GM21447 (cell line): Measurements from ENCODE around the gene NDRG4.
"Not testable (repeated sequence)": the region's sequence is repeated elsewhere in the genome, so short reads cannot be mapped to it uniquely, and the experiment has no call there.

Experiments used
- ATAC-seq: cut with Tn5 transposase; IDR thresholded peaks from one replicate; pipeline ENCODE4 v1.9.1; 2021; ENCODE audit not compliant: unreplicated experiment

NDRG4 gene

DNA sequence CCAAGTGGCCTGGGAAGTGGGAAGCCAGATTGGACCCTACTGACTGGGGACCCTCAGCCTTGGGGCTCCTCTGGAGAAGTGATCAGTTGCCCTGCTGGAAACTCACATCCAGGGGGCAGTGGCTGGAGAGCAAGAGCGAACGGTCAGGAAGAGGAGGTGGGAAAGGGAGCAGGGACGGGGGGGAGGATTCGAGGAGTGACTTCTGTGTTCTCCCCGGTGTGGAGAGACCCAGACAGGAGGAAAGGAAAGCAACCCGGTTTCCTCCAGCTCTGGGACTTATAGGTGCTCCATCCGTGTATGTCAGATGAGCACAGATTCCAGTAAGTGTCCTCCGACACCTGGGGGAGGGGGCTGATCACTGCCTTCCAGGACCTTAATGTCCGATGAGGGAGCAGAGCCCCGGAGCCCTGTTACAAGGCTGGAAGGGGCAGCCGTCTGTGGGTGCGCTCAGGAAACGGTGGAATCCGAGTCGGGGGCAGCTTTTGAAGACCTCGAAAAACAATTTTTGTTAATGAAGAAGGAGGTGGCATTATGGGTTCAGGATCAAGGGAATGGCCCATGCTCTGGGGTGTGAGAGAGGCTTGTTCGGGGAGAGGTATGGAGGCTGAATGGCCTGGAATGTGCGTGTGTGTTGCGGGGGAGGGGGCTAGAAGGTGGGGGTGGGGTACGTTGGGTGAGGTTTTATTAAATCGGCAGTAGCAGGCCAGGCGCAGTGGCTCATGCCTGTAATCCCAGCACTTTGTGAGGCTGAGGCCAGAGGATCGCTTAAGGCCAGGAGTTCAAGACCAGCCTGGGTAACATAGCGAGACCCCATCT, 34.8 kb upstream of the NDRG4 start:
- no peak for ATAC-seq

DNA sequence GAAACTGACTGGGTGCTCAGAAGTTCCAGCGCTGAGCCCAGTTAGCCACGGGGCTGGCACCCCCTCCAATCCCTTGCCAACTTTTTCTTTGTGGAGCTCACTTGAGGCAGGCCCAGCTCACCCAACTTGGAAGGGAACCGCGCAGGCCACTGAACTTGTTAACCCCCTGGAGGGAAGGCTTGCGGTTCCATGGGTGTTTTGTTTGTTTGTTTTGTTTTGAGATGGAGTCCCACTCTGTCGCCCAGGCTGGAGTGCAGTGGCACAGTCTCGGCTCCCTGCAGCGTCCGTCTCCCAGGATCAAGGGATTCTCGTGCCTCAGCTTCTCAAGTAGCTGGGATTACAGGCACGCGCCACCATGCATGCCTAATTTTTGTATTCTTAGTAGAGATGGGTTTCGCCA, 34.1 kb upstream of the NDRG4 start:
- no peak for ATAC-seq

DNA sequence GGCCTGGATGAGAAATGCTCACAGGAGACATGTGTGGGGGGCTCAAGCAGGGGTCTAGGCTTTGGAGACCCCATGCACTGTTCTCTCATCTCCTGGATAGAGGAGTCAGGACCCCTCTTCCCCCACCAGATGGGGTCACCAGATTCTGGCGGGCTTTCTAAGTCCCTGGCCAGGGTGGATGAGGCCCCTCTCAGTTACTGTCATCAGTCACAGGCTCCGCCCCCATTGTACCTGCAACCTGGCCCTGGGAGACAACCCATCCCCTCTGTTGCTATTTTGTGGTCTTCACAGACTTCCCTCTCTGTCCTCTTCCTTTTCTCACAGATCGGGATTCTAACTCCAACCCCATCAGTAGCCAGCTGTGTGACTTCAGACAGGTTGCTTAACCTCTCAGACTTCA, 33.5 kb upstream of the NDRG4 start:
- ATAC-seq = no peak

DNA sequence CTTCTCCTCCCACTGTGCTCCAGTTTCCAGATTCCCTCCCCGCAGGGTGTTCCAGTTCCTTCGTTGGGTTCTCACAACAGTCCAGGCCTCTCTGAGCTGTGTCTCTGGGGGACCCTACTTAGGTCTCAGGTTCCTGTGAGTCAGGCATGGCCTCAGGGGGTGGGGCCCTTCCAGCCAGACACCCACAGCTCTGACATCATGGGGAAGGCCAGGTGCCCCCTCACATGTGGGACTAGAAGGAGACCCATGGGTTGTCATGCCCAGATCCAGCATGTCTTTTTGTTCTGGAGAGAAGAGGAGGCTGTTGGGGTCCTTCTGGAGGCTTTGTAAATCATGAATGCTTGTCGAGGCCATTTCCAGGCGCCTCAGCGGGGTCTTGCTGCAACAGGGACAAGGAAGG, 32.0 kb upstream of the NDRG4 start:
- ATAC-seq = no peak

DNA sequence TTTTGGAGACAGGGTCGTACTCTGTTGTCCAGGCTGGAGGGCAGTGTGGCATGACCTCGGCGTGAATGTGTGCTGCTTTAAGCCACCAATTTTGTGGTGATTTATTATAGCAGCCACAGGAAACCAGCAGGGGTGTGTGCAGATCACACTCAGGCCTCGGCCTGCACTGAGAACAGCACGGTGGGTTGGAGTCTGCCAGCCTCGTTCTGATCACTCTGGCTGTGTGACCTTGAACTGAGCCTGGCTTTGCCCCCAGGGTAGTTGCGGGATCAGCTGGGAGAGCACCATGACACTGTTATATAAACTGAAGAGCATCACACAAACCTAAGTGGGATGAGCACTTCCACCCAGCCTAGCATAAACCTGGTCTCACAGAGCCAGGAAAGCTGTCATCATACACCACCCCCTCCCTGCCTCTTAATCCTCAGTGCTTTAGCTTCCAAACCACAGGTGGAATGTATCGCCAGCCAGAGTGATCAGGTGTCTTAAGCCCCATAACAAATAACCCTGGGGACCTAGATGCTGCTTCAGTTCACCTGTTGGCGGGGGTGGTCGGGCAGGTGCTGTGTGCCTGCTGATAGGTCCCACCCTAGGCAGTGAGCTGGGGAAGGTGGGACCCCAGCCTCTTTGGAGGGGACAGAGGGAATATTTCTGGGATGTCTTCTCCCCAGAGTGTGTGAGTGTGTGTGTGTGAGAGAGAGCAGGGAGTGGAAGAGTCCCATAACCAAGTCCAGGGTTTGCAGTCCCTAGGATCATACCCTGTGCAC, 28.6 kb upstream of the NDRG4 start:
- ATAC-seq = no peak

DNA sequence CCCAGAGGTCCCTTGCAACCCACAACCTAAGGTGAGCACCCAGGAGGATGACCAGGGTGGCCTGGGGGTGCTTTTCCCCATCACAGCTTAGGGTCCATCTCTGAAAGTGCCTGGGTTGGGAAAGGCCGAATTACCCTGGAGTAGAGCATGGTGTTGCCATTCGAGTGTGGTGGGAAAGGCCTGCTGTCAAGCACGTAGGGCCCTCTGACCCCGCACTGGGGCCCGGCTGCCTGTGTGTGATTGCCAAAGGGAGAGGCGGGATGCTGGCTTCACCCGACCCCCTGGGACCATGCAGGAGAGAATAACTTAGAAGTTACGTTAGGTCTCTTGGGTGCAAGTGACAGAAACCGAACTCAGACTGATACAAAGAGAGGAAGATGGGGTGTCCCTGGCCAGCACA, 27.7 kb upstream of the NDRG4 start:
- no peak for ATAC-seq

DNA sequence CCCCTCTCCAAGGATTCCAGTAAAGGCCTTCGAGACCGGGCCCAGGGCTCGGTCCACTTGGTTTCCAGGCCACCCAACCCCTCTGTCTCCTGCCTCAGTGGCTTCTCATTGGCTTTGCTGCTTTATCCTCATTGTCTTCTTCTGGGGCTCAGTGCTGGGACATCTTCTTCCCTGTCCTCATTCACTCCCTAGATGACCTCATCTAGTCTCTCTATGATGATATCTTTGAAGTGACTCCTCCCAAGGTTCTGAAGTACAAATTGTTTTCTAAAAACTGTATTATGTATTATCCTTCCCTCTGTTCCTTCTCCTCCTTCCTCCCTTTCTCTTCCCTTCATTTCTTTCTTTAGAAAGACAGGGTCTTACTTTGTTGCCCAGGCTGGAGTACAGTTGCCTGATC, 27.1 kb upstream of the NDRG4 start:
- no peak for ATAC-seq

DNA sequence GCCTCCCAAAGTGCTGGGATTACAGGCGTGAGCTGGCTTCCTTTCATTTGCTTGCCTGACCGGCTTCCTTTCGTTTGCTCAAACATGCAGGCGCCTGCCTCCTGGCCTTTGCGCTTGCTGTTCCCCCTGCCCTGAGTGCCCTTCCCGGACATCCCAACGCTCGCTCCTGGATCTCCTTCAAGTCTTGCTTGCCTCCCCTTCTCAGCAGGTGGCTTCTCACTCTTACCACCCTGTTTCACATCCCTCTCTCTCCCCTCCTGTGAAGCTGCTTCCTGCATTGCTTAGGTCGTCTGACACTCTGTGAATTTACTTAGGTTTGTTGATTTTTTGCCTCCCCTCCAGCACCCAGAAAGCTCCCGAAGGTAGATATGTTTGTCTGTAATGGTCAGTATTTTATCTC, 25.6 kb upstream of the NDRG4 start:
- no peak for ATAC-seq

DNA sequence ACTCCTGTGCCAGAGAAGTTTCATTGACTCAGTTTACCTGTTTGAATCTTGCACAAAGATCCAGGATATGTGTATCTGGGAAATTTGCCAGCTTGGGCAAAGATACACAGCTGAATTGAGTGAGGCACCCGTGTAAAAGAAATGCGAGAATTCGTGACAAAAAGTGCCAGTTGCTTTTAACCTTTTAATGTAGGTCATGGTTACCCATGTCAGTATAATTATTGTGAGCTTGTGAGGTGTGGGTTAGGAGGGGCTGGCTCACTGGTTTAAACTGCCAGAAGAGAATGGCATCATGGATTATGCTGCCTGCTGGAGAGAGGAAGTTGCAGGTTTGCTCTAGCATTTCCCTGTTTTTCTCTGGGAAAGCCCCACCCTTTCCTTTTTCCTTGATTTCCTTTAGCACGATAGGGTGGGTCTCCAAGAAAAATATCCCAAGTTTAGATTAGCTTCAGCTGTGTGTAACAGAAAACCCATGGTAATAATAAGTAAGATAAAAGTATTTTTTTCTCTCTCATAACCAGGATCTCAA, 24.8 kb upstream of the NDRG4 start:
- no peak for ATAC-seq

DNA sequence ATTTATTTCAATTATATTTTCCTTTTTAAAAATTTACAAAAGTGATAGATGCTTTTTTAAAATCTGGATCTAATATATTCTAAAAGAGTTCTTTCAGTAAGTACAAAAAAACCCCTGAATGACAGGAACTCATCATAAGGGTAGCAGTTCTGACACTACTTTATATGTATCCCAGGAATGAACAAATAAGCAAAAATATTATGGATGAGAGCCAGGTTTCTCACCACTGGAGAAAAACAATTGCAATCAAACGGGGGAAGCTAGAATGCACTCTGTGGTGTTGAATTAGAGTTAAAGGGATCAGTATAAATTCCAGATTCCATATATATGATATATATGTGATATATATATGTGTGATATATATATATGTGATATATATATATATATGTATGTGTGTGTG, 23.2 kb upstream of the NDRG4 start:
- ATAC-seq = no peak

DNA sequence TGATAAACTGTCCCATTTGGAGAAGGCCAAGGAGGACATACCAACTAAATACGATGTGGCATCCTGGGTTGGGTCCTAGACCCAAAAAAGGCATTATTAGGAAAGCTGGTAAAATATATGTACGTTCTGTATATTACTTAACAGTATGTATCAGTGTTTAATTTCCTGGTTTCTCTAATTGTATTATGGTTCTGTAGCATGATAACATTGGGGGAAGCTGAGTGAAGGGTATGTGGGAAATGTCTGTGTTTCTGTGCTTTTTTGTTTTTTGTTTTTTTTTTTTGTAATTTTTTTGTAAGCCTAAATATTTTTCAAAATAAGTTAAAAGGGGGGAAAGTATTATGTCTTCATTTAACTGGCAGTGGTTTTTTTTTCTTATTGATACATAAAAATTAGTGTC, 21.5 kb upstream of the NDRG4 start:
- ATAC-seq = no peak

DNA sequence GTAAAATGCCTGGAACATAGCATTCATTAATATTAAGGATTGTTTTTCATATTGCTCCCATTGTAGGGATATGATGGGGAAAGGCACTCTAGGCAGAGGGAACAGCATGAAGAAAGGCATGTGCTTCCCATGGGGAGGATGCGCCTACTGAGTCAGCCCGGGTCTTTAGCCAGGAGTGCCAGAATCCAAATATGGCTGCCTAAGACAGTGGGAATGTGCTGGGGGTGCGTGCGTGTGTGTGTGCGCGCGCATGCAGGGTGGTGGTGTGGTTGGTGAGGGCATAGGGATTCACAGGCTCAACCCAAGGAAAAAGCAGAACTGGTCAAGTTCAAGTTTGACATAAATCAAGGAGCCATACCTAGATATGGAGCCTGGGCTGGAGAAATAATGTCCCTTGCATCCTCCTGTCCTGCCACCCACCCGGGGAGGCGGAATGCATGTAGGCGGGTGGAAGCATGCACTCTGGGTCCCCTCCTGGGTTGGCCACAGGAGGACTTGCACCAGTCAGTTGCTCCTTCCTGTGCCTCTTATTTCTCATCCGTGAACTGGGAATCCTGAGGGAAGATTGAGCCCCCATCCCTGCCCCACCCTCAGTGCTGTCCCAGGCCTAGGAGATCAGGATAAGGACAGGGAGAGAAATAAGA, 18.6 kb upstream of the NDRG4 start:
- ATAC-seq = no peak

DNA sequence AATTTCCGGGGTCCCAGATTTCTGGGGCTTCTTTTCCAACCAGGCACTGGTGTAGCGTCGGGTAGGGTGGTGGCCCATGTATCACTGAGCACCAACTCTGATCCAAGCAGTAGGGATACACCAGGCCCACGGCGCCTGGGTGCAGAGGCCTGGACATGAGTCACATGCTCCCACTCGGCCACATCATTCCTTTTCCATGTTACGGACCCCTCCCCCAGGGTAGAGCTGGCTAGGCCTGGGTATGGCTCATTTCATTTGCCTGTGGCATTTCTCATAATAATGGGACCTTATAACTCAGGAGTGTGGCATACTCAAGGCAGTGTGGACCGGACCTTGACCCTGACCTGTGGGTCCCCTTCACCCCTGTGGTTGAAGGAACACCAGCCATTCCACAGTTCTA, 18.0 kb upstream of the NDRG4 start:
- no peak for ATAC-seq

DNA sequence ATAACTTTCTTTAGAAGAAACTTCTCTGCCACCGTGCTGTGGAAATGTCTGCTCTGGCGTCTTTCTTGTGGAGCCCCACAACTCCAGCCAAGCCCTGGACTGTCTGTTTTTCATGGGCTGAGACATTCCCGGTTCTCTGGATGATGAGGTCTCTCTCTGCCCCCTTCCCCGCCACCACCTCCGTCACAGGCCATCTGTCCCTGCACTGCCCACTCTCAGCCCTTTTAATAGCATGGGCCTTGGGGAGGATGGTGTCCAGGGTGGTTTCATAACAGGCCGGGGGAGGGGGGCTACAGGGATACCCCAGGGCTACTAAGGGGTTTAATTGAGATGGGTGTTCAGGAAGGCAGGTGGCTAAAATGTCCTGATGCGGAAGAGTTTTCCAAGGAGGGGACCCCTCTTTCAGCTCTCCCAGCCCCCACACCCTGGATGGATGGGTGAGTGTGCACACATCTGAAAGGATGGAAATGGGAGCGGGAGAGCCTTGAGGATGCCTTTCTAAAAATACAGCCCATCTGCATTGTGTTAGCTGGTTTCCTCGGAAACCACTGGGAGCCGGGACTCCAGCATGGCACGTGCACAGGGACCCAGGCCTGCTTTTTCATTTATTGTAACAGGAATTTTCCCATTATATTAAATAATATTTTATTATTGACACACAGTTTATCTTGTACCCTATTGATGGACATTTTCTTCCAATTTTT, 14.6 kb upstream of the NDRG4 start:
- ATAC-seq = no peak

DNA sequence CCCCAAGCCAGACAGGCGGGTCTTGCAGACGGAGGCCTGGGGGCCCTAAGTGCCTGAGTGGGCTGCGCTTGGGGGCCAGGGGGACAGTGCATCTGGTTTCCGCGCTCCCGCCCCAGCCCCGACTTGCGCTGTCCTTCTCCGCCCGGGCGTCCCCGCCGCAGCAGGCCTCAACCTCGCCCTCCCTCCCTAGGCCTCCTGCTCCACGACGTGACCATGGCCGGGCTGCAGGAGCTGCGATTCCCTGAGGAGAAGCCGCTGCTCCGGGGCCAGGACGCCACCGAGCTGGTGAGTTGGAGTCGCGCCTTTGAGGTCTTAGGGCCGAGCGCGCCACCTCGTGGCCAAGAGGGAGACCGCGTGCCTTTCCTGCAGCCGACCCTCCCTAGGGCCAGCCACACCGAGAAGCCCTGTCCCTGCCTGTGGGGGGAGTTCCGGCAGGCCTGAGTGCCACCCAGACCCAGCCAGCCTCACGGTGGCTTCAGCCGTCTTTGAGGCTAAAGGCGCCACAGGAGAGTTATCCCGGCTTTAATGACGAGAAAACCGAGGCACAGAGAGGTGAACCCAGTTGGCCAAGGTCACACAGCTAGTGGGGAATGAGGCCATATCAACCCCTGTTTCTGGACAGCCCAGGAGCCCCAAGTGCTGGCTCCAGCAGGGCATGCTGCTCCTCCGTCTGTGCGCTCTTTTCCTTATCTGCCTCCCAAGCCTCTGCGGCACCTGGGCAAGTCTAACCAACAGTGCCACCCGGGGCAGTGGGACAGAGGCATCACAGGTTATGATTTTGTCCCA, 12.2 kb upstream of the NDRG4 start:
- ATAC-seq = no peak

DNA sequence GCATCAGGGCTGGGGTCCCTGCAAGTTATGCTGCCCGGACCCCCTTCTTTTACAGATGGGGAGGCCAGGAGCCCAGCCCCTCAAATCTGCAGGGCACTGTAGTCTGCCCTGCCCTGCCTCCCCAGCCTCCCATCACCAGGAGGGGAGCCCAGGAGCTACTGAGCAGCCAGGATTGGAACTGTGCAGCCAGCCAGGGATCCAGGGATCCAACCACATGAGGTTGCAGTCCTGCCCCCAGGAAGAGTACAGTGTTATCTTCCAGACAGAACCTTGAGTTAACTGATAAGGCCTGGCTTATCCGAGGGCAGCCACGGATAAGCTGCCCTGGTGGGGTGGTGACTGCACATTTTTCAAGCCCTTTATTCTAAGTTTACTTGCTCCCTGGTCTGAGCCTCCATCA, 11.4 kb upstream of the NDRG4 start:
- ATAC-seq = no peak

DNA sequence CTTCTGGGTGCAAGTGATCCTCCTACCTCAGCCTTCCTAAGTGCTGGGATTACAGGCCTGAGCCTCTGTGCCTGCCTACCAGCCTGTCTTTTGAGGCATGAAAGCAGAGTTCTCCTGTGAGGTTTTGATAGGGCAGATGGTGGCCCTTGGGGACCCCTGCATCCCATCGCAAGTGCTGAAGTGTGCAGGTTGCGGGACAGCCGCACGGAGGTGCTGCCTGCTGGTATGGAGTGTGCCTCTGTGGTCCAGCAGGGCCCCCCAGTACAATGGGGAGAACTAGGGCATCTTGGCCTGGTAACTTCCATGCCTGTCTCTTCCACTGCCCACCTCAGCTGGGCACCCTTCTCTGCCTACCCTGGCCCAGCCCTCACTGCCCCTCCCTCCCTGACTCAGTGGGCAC, 9.9 kb upstream of the NDRG4 start:
- ATAC-seq = no peak

DNA sequence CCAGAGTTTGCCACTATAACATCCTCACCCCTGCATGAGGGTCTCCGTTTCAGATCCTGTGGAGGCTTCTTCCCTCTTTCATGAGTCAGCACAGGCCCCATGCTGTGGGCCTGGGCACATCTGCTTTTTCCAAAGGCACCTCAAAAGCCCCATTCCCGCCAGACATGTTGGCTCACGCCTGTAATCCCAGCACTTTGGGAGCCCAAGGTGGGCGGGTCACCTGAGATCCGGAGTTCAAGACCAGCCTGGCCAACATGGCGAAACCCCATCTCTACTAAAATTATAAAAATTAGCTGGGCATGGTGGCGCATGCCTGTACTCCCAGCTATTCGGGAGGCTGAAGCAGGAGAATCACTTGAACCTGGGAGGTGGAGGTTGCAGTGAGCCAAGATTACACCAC, 9.4 kb upstream of the NDRG4 start:
- not testable (repeated sequence) for ATAC-seq

DNA sequence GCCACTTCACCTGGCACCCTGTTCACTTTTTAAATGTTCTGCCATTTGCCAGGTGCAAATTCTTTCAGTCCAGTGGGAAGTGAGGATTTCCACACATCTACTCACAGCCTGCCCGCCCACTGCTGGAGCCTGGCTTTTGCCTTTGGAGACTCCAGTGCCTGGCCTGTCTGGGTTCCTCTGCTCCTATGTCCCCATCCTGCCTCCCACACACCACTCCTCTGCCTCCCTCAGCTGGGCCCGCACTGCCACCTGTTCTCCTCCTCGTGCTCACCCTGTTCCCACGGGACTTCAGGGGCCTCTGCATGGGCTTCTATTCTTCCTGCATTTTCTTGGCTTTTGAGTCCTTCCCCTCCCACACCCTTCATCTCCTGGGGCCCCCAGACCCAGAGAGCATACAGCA, 7.9 kb upstream of the NDRG4 start:
- no peak for ATAC-seq

DNA sequence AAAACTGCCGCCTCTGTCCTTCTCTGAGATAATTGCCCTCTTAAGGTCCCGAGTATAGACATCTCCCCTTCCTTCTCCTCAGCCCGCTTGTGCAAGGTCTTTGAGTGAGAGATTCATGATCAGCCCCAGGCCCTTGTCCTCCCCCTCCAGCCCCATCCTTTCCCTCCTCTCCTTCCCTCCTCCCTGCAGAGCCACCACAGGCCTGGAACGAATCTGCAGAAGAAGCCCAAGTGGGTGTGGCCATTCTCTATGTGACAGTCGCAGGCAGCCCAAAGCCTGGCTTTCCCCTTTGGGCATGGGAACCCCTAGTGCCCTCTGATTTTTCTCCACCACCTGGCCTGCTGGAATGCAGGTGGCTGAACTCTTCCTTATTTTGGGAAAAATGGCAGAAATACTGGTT, 7.2 kb upstream of the NDRG4 start:
- no peak for ATAC-seq
